ENCODE data around the gene PGGT1B. TPM values are rescaled to one million over a fixed set of nuclear protein-coding genes. Genes with fewer than 3 reads are reported as not detected.

Gene PGGT1B
- total RNA-seq, 1 experiment from 2014 or later = 20.1 TPM

Other genes with a start within 250 kb of the PGGT1B start
- 14.9 and 15.3 TPM in 2 replicates for gene TRIM36, start 93.0 kb downstream of the PGGT1B start, total RNA-seq (2014; rRNA removed; shearing (Covaris generic))
- 6.3 and 7.4 TPM in 2 replicates for gene CCDC112, start 33.8 kb upstream of the PGGT1B start, total RNA-seq (2014; rRNA removed; shearing (Covaris generic))

Data from SJCRH30 (cell line).